ENCODE results near the gene ADRB2. TPM values are rescaled to one million over a fixed set of nuclear protein-coding genes. Genes with fewer than 3 reads are reported as not detected.

Gene ADRB2
- total RNA-seq, 1 donor from 2014 or later = 5.1 TPM

- peak; percentile 36 for DNase-seq
- Histone ChIP-seq H3K36me3 (no peaks in the 10 kb centered on the region), H3K9me3 (replicated peaks) (no peaks in the 10 kb centered on the region), H3K27me3 (ENCODE audit: low read depth) (no peaks in the 10 kb centered on the region), H3K4me1 (peaks cover 75% of the 10 kb centered on the region), H3K4me3 (no peak overlapping the region), H3K27ac (replicated peaks) (peak overlapping the region; percentile 53)
- no peak for TF ChIP-seq CTCF (IDR thresholded peaks at IDR 0.05; ENCODE audit: borderline replicate concordance)
- intact Hi-C loops (cut with micrococcal nuclease) = no loop called here
Measured at GRCh38 chr5:148856424-148856823, 30.0 kb downstream of the ADRB2 start.

GRCh38 chr5:148857474-148857873 is 31.1 kb downstream of the ADRB2 start:
- no peaks in the 10 kb centered on the region for H3K9me3 ChIP-seq (replicated peaks)
- H3K27me3 ChIP-seq (ENCODE audit: low read depth) = no peaks in the 10 kb centered on the region
- no peak overlapping the region for H3K27ac ChIP-seq (replicated peaks)
- H3K4me1 ChIP-seq = peaks cover 71% of the 10 kb centered on the region
- DNase-seq = no peak
- no peak overlapping the region for H3K4me3 ChIP-seq
- TF ChIP-seq CTCF (IDR thresholded peaks at IDR 0.05; ENCODE audit: borderline replicate concordance) = no peak
- intact Hi-C loops (cut with micrococcal nuclease) = no loop called here
- no peaks in the 10 kb centered on the region for H3K36me3 ChIP-seq

- Histone ChIP-seq H3K4me1 (peaks cover 70% of the 10 kb centered on the region), H3K9me3 (replicated peaks) (no peaks in the 10 kb centered on the region), H3K27ac (replicated peaks) (peak overlapping the region; percentile 67)
Measured at GRCh38 chr5:148858106-148858505, 31.7 kb downstream of the ADRB2 start.

GRCh38 chr5:148858547-148858946 is 32.1 kb downstream of the ADRB2 start:
- no peaks in the 10 kb centered on the region for H3K36me3 ChIP-seq
- H3K4me1 ChIP-seq = peaks cover 70% of the 10 kb centered on the region
- intact Hi-C loops (cut with micrococcal nuclease) = no loop called here
- no peak for DNase-seq
- H3K27ac ChIP-seq (replicated peaks) = peak overlapping the region; percentile 67
- no peaks in the 10 kb centered on the region for H3K27me3 ChIP-seq (ENCODE audit: low read depth)
- H3K4me3 ChIP-seq = no peak overlapping the region
- no peak for TF ChIP-seq CTCF (IDR thresholded peaks at IDR 0.05; ENCODE audit: borderline replicate concordance)
- H3K9me3 ChIP-seq (replicated peaks) = no peaks in the 10 kb centered on the region

More at GRCh38 chr5:148858106-148858505, 31.7 kb downstream of the ADRB2 start:
- Histone ChIP-seq H3K4me3 (no peak overlapping the region), H3K36me3 (no peaks in the 10 kb centered on the region), H3K27me3 (ENCODE audit: low read depth) (no peaks in the 10 kb centered on the region)
- TF ChIP-seq CTCF (IDR thresholded peaks at IDR 0.05; ENCODE audit: borderline replicate concordance) = no peak
- intact Hi-C loops (cut with micrococcal nuclease) = no loop called here
- no peak for DNase-seq

GRCh38 chr5:148859703-148860102 is 33.3 kb downstream of the ADRB2 start:
- no peaks in the 10 kb centered on the region for H3K36me3 ChIP-seq
- no peaks in the 10 kb centered on the region for H3K9me3 ChIP-seq (replicated peaks)
- DNase-seq = no peak
- no peak for TF ChIP-seq CTCF (IDR thresholded peaks at IDR 0.05; ENCODE audit: borderline replicate concordance)
- H3K27me3 ChIP-seq (ENCODE audit: low read depth) = no peaks in the 10 kb centered on the region
- intact Hi-C loops (cut with micrococcal nuclease) = no loop called here
- peaks cover 79% of the 10 kb centered on the region for H3K4me1 ChIP-seq
- no peak overlapping the region for H3K27ac ChIP-seq (replicated peaks)
- no peak overlapping the region for H3K4me3 ChIP-seq

- Histone ChIP-seq H3K27ac (replicated peaks) (no peak overlapping the region), H3K4me3 (no peak overlapping the region), H3K4me1 (peaks cover 79% of the 10 kb centered on the region), H3K27me3 (ENCODE audit: low read depth) (no peaks in the 10 kb centered on the region), H3K9me3 (replicated peaks) (no peaks in the 10 kb centered on the region), H3K36me3 (no peaks in the 10 kb centered on the region)
- no peak for DNase-seq
- TF ChIP-seq CTCF (IDR thresholded peaks at IDR 0.05; ENCODE audit: borderline replicate concordance) = no peak
- intact Hi-C loops (cut with micrococcal nuclease) = no loop called here
Measured at GRCh38 chr5:148860599-148860998, 34.2 kb downstream of the ADRB2 start.
